Neural cell (in vitro differentiated cells): ENCODE results near the gene WDR81.

ENCODE experiments used
- EZH2 ChIP-seq: fragments of 200-600, 300-800 bp; shearing (Covaris generic), sonication (generic); IDR thresholded peaks from 2 replicates; pipeline ENCODE4 v1.6.1; 2014; ENCODE audit warnings: antibody characterized with exemption, low read length, borderline replicate concordance, mild to moderate bottlenecking; ENCODE audit not compliant: insufficient read depth, poor library complexity, severe bottlenecking
- POLR2AphosphoS5 ChIP-seq: IDR thresholded peaks from 2 replicates; pipeline ENCODE4 v1.6.1; 2012
- RAD21 ChIP-seq: fragments of 450-650 bp; conservative IDR thresholded peaks from 2 replicates; pipeline ENCODE4 v1.6.1; 2014; ENCODE audit warnings: antibody characterized with exemption, mild to moderate bottlenecking, moderate library complexity
- REST ChIP-seq: IDR thresholded peaks from 2 replicates; pipeline ENCODE4 v1.6.1; 2012; ENCODE audit warnings: borderline replicate concordance
- TF ChIP-seq, protein P1 (sequence below): fragments of 450-650 bp; IDR thresholded peaks from 2 replicates; pipeline ENCODE4 v1.5.1; 2014; ENCODE audit warnings: antibody characterized with exemption, mild to moderate bottlenecking, moderate library complexity; ENCODE audit not compliant: poor library complexity, severe bottlenecking

- TF ChIP-seq, protein P1, sequence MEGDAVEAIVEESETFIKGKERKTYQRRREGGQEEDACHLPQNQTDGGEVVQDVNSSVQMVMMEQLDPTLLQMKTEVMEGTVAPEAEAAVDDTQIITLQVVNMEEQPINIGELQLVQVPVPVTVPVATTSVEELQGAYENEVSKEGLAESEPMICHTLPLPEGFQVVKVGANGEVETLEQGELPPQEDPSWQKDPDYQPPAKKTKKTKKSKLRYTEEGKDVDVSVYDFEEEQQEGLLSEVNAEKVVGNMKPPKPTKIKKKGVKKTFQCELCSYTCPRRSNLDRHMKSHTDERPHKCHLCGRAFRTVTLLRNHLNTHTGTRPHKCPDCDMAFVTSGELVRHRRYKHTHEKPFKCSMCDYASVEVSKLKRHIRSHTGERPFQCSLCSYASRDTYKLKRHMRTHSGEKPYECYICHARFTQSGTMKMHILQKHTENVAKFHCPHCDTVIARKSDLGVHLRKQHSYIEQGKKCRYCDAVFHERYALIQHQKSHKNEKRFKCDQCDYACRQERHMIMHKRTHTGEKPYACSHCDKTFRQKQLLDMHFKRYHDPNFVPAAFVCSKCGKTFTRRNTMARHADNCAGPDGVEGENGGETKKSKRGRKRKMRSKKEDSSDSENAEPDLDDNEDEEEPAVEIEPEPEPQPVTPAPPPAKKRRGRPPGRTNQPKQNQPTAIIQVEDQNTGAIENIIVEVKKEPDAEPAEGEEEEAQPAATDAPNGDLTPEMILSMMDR: no peak
- TF ChIP-seq EZH2: no peak
- no peak for TF ChIP-seq RAD21
- no peak for TF ChIP-seq REST
- no peak for TF ChIP-seq POLR2AphosphoS5
Measured at GRCh38 chr17:1744551-1745512, 20.3 kb downstream of the WDR81 start.
